Right cardiac atrium (tissue), 5 donors: ENCODE data around the gene NKAIN4. TPM values are rescaled to one million over a fixed set of nuclear protein-coding genes. Genes with fewer than 3 reads are reported as not detected.

Experiments
- ATAC-seq, 2 donors: fragments of 200-7000 bp; cut with Tn5 transposase; one replicate each; pipeline versions ENCODE4 v1.8.0 to v1.9.1; 2020; ENCODE audit warnings: moderate library complexity in 2 of 2, mild to moderate bottlenecking in 1 of 2
- DNase-seq, 3 donors: peaks; one replicate each; pipeline ENCODE4 v3.0.0-alpha.2; 2020
- H3K27ac ChIP-seq: one replicate; pipeline ENCODE4 v1.5.1; 2013; ENCODE audit warnings: mild to moderate bottlenecking, low read length, control low read depth, moderate library complexity
- H3K27me3 ChIP-seq: one replicate; pipeline ENCODE4 v1.6.1; 2013; ENCODE audit not compliant: control insufficient read depth, insufficient read depth
- H3K4me1 ChIP-seq: one replicate; pipeline ENCODE4 v1.6.1; 2013; ENCODE audit warnings: low read length; ENCODE audit not compliant: control insufficient read depth, insufficient read depth
- H3K4me3 ChIP-seq: one replicate; pipeline ENCODE4 v1.5.1; 2013; ENCODE audit warnings: low read length, control low read depth
- H3K9me3 ChIP-seq: one replicate; pipeline ENCODE4 v1.6.1; 2013; ENCODE audit warnings: low read length; ENCODE audit not compliant: control insufficient read depth
- WGBS: extraction: QIAGEN DNeasy Blood & Tissue Kit; methylation state at CpG from one replicate; pipeline ENCODE4 v1.1.7; 2013; 5-methylcytosine and 5-hydroxymethylcytosine counted together
- intact Hi-C, 4 donors: fragments of 100-400 bp; cut with DNase I; formaldehyde crosslinking; loops; one replicate each; pipeline versions ENCODE4 v1.11.0 to v1.14.0; 2022 to 2023
- polyA plus RNA-seq: library from polyadenylated mRNA; stranded (reverse); fragments of 200-250 nt; gene quantifications from one replicate; pipeline ENCODE4 v1.2.3, GENCODE V29; 2013
- total RNA-seq, 4 donors: library from RNA; stranded (reverse); fragmentation: NEBNext Ultra II Directional; extraction: Animal tissue kit (Norgen Biotek cat#: 25700); gene quantifications; one replicate each; pipeline ENCODE4 v1.2.1, GENCODE V29; 2021
- donor health status: healthy with polysubstance abuse.
- donor health status: DM: no; HTN: yes; CAD: no.
- donor health status: DM: no; HTN: no; CAD: no.
- donor health status: DM: no; HTN: yes; CAD: no; lungs with severe emphysema.
- donor health status: DM: yes; HTN: yes; CAD: no.

NKAIN4 gene
- total and polyA plus RNA-seq, 5 donors: not detected

- 41% methylated on average over 30 of the region's 30 CpGs for WGBS
- ATAC-seq: no peak
- Histone ChIP-seq H3K9me3 (no peaks in the 10 kb centered on the region), H3K4me1 (no peaks in the 10 kb centered on the region), H3K27me3 (no peaks in the 10 kb centered on the region), H3K27ac (no peak overlapping the region), H3K4me3 (no peak overlapping the region)
- intact Hi-C loops: no loop called here
- DNase-seq: no peak
Measured at GRCh38 chr20:63261795-63262528, 7.7 kb upstream of the NKAIN4 start.

DNA sequence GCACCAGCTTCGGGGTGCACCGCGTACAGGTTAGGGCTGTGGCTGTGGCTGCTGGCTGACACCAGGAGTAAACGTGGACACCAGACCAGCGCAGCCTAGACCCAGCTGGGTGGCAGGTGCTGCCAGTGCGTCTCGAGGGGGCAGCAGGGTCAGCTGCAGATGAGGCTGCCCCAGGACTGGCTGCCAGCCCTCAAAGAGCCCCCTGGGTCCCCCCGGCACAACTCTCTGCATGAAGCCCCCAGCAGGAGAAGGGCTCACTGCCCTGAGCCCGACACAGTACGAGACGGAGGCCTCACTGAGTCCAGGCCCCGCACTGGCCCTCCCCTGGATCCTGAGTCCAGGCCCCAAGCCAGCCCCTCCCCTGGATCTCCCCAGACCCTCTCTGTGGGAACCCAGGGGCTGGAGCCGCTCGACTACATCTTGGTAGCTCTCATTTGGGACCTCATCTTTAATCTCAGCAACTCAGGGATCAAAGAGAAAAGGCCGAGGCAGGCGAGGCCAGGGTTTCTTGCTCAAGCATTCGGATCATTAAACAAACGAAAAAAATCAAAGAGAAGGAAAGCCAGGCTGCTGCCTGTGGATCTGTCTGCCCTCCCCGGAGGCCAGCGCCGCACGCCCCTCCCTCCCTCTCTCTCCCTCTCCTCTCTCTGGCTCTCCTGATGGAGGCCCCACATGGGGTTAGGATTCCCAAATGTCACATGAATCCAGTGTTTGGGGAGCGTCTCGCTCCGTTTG, 7.0 kb upstream of the NKAIN4 start:
- H3K4me1 ChIP-seq: no peaks in the 10 kb centered on the region
- no peak overlapping the region for H3K4me3 ChIP-seq
- ATAC-seq: no peak
- DNase-seq: no peak
- 46% methylated on average over 25 of the region's 25 CpGs for WGBS
- intact Hi-C loops: no loop called here
- no peak overlapping the region for H3K27ac ChIP-seq
- no peaks in the 10 kb centered on the region for H3K9me3 ChIP-seq
- H3K27me3 ChIP-seq: no peaks in the 10 kb centered on the region

- ATAC-seq (no peak), DNase-seq (no peak)
- intact Hi-C loops: no loop called here
- H3K4me3 ChIP-seq: no peak overlapping the region
- H3K4me1 ChIP-seq: no peaks in the 10 kb centered on the region
- 85% methylated on average over 15 of the region's 15 CpGs for WGBS
- H3K27me3 ChIP-seq: no peaks in the 10 kb centered on the region
- no peaks in the 10 kb centered on the region for H3K9me3 ChIP-seq
- H3K27ac ChIP-seq: no peak overlapping the region
Measured at GRCh38 chr20:63260521-63260920, 6.3 kb upstream of the NKAIN4 start.

DNA sequence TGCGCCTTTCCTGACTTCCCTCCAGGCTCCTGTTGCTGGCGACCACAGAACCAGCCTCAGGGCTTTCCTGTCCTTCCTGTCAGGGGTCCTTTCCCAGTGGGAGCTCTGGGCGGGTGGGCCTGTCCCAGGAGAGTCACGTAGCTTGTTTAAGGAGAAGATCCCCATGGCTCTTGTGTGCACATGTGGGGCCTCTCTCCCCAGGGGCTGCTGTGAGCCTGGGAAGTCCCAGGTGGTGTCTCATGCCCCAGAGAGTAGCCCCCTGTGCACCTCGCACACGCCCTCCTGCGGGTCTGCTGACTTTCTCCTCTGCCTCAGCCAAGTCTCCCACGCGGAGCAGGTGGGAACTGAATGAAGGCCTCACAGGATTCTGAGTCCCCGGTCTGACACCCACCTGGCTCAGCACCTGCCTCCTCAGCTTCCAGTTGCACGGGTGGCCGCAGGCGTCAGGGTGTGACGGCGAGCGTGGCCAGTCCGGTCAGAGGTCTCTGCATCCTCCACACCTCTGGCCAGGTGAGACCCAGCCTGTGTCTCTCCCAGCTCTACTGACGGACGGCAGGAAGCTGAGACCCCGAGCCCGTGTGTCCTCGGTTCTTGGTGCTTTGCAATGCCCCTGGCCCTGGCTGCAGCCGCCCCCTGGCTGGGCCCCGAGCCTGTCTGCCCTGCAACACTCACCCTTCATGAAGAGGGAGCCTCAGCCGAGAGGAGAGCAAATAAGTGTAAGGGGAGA, 5.6 kb upstream of the NKAIN4 start:
- Histone ChIP-seq H3K27ac (no peak overlapping the region), H3K9me3 (no peaks in the 10 kb centered on the region), H3K27me3 (no peaks in the 10 kb centered on the region), H3K4me3 (no peak overlapping the region), H3K4me1 (no peaks in the 10 kb centered on the region)
- intact Hi-C loops: no loop called here
- WGBS: 80% methylated on average over 25 of the region's 25 CpGs
- no peak for ATAC-seq
- no peak for DNase-seq

- ATAC-seq (no peak), DNase-seq (no peak)
- Histone ChIP-seq H3K4me1 (no peaks in the 10 kb centered on the region), H3K4me3 (no peak overlapping the region), H3K9me3 (no peaks in the 10 kb centered on the region), H3K27me3 (no peaks in the 10 kb centered on the region), H3K27ac (no peak overlapping the region)
- WGBS: 32% methylated on average over 8 of the region's 8 CpGs
- intact Hi-C loops: no loop called here
Measured at GRCh38 chr20:63258781-63259180, 4.5 kb upstream of the NKAIN4 start.

DNA sequence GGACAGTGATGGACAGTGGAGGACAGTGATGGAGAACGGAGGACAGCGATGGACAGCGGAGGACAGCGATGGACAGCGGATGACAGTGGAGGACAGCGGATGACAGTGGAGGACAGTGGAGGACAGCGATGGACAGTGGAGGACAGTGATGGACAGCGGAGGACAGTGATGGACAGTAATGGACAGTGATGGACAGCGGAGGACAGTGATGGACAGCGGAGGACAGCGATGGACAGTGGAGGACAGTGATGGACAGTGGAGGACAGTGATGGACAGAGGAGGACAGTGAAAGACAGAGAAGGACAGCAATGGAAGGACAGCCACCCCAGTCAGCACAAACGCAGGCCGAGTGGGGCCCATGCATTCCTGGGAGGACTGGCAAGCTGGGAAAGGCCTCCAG, 3.4 kb upstream of the NKAIN4 start:
- no peak for ATAC-seq
- intact Hi-C loops: no loop called here

GRCh38 chr20:63256954-63257353, 2.7 kb upstream of the NKAIN4 start:
- Histone ChIP-seq H3K4me1 (no peaks in the 10 kb centered on the region), H3K27me3 (no peaks in the 10 kb centered on the region), H3K4me3 (no peak overlapping the region), H3K27ac (no peak overlapping the region), H3K9me3 (no peaks in the 10 kb centered on the region)
- DNase-seq (no peak), ATAC-seq (no peak)
- intact Hi-C loops: no loop called here
- WGBS: 91% methylated on average over 4 of the region's 4 CpGs

More for the DNA sequence above, 3.4 kb upstream of the NKAIN4 start:
- Histone ChIP-seq H3K9me3 (no peaks in the 10 kb centered on the region), H3K27me3 (no peaks in the 10 kb centered on the region), H3K4me1 (no peaks in the 10 kb centered on the region), H3K27ac (no peak overlapping the region), H3K4me3 (no peak overlapping the region)
- no peak for DNase-seq
- 92% methylated on average over 13 of the region's 13 CpGs for WGBS

DNA sequence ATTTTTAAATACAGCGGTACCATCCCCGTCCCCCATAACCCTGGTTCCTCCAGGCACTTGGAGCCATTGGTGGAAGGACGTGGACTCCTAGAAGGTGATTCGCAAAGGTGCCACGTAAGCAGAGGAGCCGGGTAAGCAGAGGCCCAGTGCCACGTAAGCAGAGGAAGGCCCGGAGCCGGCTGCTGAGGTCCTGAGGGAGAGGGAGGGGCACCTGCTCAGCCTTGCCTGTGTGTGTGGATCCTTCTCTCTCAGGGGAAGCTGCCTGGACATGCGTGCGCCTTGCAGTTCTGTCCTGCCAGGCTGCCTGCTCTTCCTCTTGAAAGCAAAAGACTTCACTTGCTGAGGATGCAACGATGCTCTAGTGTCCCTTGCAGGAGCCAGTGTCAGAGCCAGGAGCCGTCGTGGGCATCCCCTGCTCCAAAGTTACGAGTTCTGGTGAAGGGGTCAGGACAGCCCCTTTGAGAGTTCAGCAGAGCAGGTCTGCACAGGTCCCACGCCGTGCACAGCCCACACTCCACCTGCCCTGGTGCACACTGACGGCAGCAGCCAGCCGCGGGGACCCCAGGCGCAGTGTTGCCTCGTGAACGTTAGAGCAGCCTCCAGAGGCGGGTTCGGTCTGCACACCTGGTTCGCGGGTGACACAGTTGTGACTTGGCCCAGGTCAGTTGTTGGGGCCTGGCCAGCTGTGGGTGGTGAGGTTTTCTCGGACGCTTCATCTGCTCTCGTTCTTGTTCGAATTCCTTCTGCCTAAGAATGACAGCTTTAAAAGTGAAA, 1.9 kb upstream of the NKAIN4 start:
- intact Hi-C loops: no loop called here
- Histone ChIP-seq H3K4me1 (no peaks in the 10 kb centered on the region), H3K27me3 (no peaks in the 10 kb centered on the region), H3K9me3 (no peaks in the 10 kb centered on the region), H3K4me3 (no peak overlapping the region), H3K27ac (no peak overlapping the region)
- ATAC-seq (no peak), DNase-seq (no peak)
- 64% methylated on average over 31 of the region's 31 CpGs for WGBS

GRCh38 chr20:63254606-63255384, 532 bp upstream of the NKAIN4 start:
- intact Hi-C loops: no loop called here
- Histone ChIP-seq H3K9me3 (no peaks in the 10 kb centered on the region), H3K27me3 (no peaks in the 10 kb centered on the region), H3K27ac (no peak overlapping the region), H3K4me3 (peak overlapping the region; percentile 41), H3K4me1 (no peaks in the 10 kb centered on the region)
- 8% methylated on average over 56 of the region's 56 CpGs for WGBS
- no peak for DNase-seq
- no peak for ATAC-seq
